Stimulated activated CD4-positive, alpha-beta T cell treated with anti-CD3 and anti-CD28 coated beads, Interleukin-1b, Interleukin-23, amount 100 ng/mL, for 4 hours (primary cell): ENCODE data around the gene SOX15.

Experiments used
- DNase-seq, 2 donors: peaks; one replicate each; pipeline ENCODE4 v3.0.0-alpha.2; 2020; ENCODE audit warnings: low read depth in 2 of 2

SOX15 gene

GRCh38 chr17:7577327-7578199 is 12.3 kb downstream of the SOX15 start:
- DNase-seq = no peak

GRCh38 chr17:7576432-7576937 is 13.4 kb downstream of the SOX15 start:
- no peak for DNase-seq

- no peak for DNase-seq
Observed at GRCh38 chr17:7575959-7576358, 13.9 kb downstream of the SOX15 start.

- DNase-seq = no peak
Observed at GRCh38 chr17:7575481-7575883, 14.4 kb downstream of the SOX15 start.

- no peak for DNase-seq
Observed at GRCh38 chr17:7574176-7574953, 15.5 kb downstream of the SOX15 start.

GRCh38 chr17:7573324-7574080 is 16.4 kb downstream of the SOX15 start:
- DNase-seq = peak; percentile 89 to 92

- DNase-seq = peak; percentile 99 to 100
Observed at GRCh38 chr17:7572588-7573323, 17.1 kb downstream of the SOX15 start.

GRCh38 chr17:7572338-7572587 is 17.6 kb downstream of the SOX15 start:
- no peak for DNase-seq

- no peak for DNase-seq
Observed at GRCh38 chr17:7570351-7570750, 19.5 kb downstream of the SOX15 start.

GRCh38 chr17:7569571-7569970 is 20.3 kb downstream of the SOX15 start:
- DNase-seq = no peak

GRCh38 chr17:7563115-7563869 is 26.6 kb downstream of the SOX15 start:
- DNase-seq = no peak

GRCh38 chr17:7562208-7562605 is 27.7 kb downstream of the SOX15 start:
- no peak for DNase-seq

- DNase-seq = peak; percentile 87 to 89
Observed at GRCh38 chr17:7561589-7562207, 28.2 kb downstream of the SOX15 start, which contains the start of gene SENP3. SENP3 (plus strand) TSS chr17:7561919; CDS start chr17:7563077, 1,158 bp downstream.

GRCh38 chr17:7561028-7561575 is 28.8 kb downstream of the SOX15 start:
- peak; percentile 71 to 81 for DNase-seq

GRCh38 chr17:7560172-7561027 is 29.5 kb downstream of the SOX15 start:
- DNase-seq = peak in 1 of 2 donors; percentile 56

- DNase-seq = no peak
Observed at GRCh38 chr17:7559320-7560171, 30.3 kb downstream of the SOX15 start.

- no peak for DNase-seq
Observed at GRCh38 chr17:7558544-7559319, 31.2 kb downstream of the SOX15 start, which contains the start of gene TNFSF13. TNFSF13 (plus strand) TSS chr17:7558750; CDS start chr17:7559040, 290 bp downstream.
